Endothelial cell of umbilical vein (primary cell): ENCODE data around the gene CNTN1. TPM values are rescaled to one million over a fixed set of nuclear protein-coding genes. Genes with fewer than 3 reads are reported as not detected.

ENCODE experiments used
- BruUV-seq: library from RNA; stranded (reverse); fragments of 400-500 nt; replicated peaks from 2 replicates; lab custom pipeline; 2021; lab: Mats Ljungman, UMichigan
- CTCF ChIA-PET: fragments of 300-600, 350-600 bp; sonication (Branson Sonifier 250); formaldehyde crosslinking; loops from one replicate; lab custom pipeline; 2021; ENCODE audit warnings: antibody characterized with exemption, inconsistent platforms; lab: Charles Lee
- POLR2A ChIA-PET: fragments of 300-600, 350-600 bp; sonication (Branson Sonifier 250); formaldehyde crosslinking; loops from one replicate; lab custom pipeline; 2021; ENCODE audit warnings: antibody characterized with exemption, inconsistent platforms; lab: Charles Lee
- DNase-seq: peaks from one replicate; pipeline ENCODE4 v3.0.0-alpha.2; 2011; ENCODE audit warnings: low read depth, low spot score
- FAIRE-seq: peaks from 2 replicates; lab custom pipeline; 2011; peaks lifted over from hg19 to GRCh38; lab: Jason Lieb, UNC
- H2AFZ ChIP-seq: 2 replicates; pipeline ENCODE4 v1.6.0; 2012; ENCODE audit warnings: low read depth, low read length, control low read depth, inconsistent platforms
- H3K27ac ChIP-seq: 2 replicates; pipeline ENCODE4 v1.5.1; 2011; ENCODE audit warnings: low read depth, mild to moderate bottlenecking, control low read depth, low read length, moderate library complexity; ENCODE audit not compliant: insufficient read depth
- H3K27me3 ChIP-seq, 2 experiments: 2 replicates each; pipeline versions ENCODE4 v1.6.0 to v1.6.1; 2011; ENCODE audit warnings: low read length in 2 of 2, mixed read lengths in 1 of 2; ENCODE audit not compliant: control insufficient read depth in 2 of 2, insufficient read depth in 2 of 2
- H3K36me3 ChIP-seq, 2 experiments: 2 replicates in 1 of 2; 3 replicates in 1 of 2; pipeline ENCODE4 v1.5.1; 2011; ENCODE audit warnings: low read length in 2 of 2, mild to moderate bottlenecking in 1 of 2, moderate library complexity in 1 of 2; ENCODE audit not compliant: control insufficient read depth in 2 of 2, insufficient read depth in 2 of 2; ENCODE audit errors: extremely low read depth in 1 of 2
- H3K4me1 ChIP-seq: 3 replicates; pipeline ENCODE4 v1.5.1; 2011; ENCODE audit warnings: mild to moderate bottlenecking, low read length; ENCODE audit not compliant: control insufficient read depth, insufficient read depth; ENCODE audit errors: extremely low read depth
- H3K4me2 ChIP-seq: 2 replicates; pipeline ENCODE4 v1.6.1; 2011; ENCODE audit warnings: low read length, control low read depth, mixed read lengths; ENCODE audit not compliant: insufficient read depth
- H3K4me3 ChIP-seq, 3 experiments: fragments of 200-600 bp in 1 of 3; sonication (generic), shearing (Covaris generic) in 1 of 3; replicated peaks in 1 of 3; 2 replicates each; pipeline ENCODE4 v1.5.1; 2011 to 2016; ENCODE audit warnings: control low read depth in 3 of 3, low read length in 3 of 3, mild to moderate bottlenecking in 2 of 3, inconsistent platforms in 1 of 3, low read depth in 1 of 3, moderate library complexity in 1 of 3; ENCODE audit not compliant: insufficient read depth in 1 of 3
- H3K79me2 ChIP-seq: 2 replicates; pipeline ENCODE4 v1.6.0; 2012; ENCODE audit warnings: low read length, inconsistent platforms; ENCODE audit not compliant: control insufficient read depth, insufficient read depth
- H3K9ac ChIP-seq: replicated peaks from 2 replicates; pipeline ENCODE3; 2011; ENCODE audit warnings: low read length, control low read depth; ENCODE audit not compliant: insufficient read depth; ENCODE audit errors: extremely low read depth
- H3K9me1 ChIP-seq: replicated peaks from 3 replicates; pipeline ENCODE4 v1.6.0; 2011; ENCODE audit warnings: mild to moderate bottlenecking, low read length; ENCODE audit not compliant: control insufficient read depth, insufficient read depth; ENCODE audit errors: extremely low read depth
- H3K9me3 ChIP-seq: replicated peaks from 2 replicates; pipeline ENCODE4 v1.5.1; 2012; ENCODE audit warnings: low read length, inconsistent platforms; ENCODE audit not compliant: control insufficient read depth, insufficient read depth
- H4K20me1 ChIP-seq: replicated peaks from 2 replicates; pipeline ENCODE3; 2011; ENCODE audit warnings: mild to moderate bottlenecking, low read length; ENCODE audit not compliant: control insufficient read depth, insufficient read depth; ENCODE audit errors: extremely low read depth
- EZH2 ChIP-seq: IDR thresholded peaks from 2 replicates; pipeline ENCODE4 v1.6.1; 2012; ENCODE audit warnings: borderline replicate concordance, low read depth, mild to moderate bottlenecking, moderate library complexity, low read length, inconsistent platforms; ENCODE audit not compliant: severe bottlenecking
- FOS ChIP-seq: IDR thresholded peaks from 2 replicates; pipeline ENCODE4 v1.6.1; 2011; ENCODE audit warnings: mild to moderate bottlenecking, low read length, moderate library complexity, borderline replicate concordance; ENCODE audit not compliant: insufficient read depth
- GATA2 ChIP-seq: IDR thresholded peaks from 2 replicates; pipeline ENCODE4 v1.7.0; 2011; ENCODE audit warnings: low read depth, mild to moderate bottlenecking, moderate library complexity, mixed read lengths, low read length; ENCODE audit not compliant: insufficient read length, insufficient read depth
- JUN ChIP-seq: IDR thresholded peaks from 2 replicates; pipeline ENCODE4 v1.6.1; 2011; ENCODE audit warnings: borderline replicate concordance, low read depth; ENCODE audit not compliant: insufficient read length, insufficient read depth
- MAX ChIP-seq: IDR thresholded peaks from 2 replicates; pipeline ENCODE4 v1.6.1; 2011; ENCODE audit not compliant: insufficient read depth, insufficient read length
- MYC ChIP-seq: IDR thresholded peaks from one replicate; pipeline ENCODE4 v1.6.1; 2011; ENCODE audit warnings: mild to moderate bottlenecking, low read depth, low read length
- POLR2A ChIP-seq: IDR thresholded peaks from 2 replicates; pipeline ENCODE4 v1.6.1; 2012; ENCODE audit warnings: low read depth, mild to moderate bottlenecking, control low read depth, low read length
- POLR2AphosphoS5 ChIP-seq: IDR thresholded peaks from 2 replicates; pipeline ENCODE4 v1.6.1; 2012; ENCODE audit warnings: low read depth, mild to moderate bottlenecking, control low read depth, low read length, moderate library complexity; ENCODE audit not compliant: insufficient read depth
- dilution Hi-C: fragments of 300-500 bp; cut with MboI; formaldehyde crosslinking; loops from one replicate; pipeline ENCODE4 v1.15.0; 2019; ENCODE audit warnings: low sequenced_read_pairs; ENCODE audit not compliant: extremely low pct_ligation_motif_present
- intact Hi-C: fragments of 100-400 bp; cut with micrococcal nuclease; formaldehyde crosslinking; loops from one replicate; pipeline ENCODE4 v1.10.0; 2022
- polyA plus RNA-seq, 4 experiments: library from polyadenylated mRNA; depleted of rRNA in 3 of 4; stranded (reverse) in 3 of 4; unstranded in 1 of 4; fragments of >200 nt; gene quantifications; 2 replicates each; pipeline versions ENCODE4 v1.2.1 to v1.2.3, GENCODE V29; 2011 to 2012; ENCODE audit warnings: missing spikeins in 1 of 4
- total RNA-seq: library from RNA; stranded (reverse); gene quantifications from 2 replicates; pipeline ENCODE4 v1.2.3, GENCODE V29; 2021

CNTN1 gene
- total and polyA plus RNA-seq, 2 donors (not counting 3 experiments of a cell fraction or from before 2014, with no cell fraction given) = 0.07 TPM; not detected in 1

GRCh38 chr12:41055875-41056577 lies 363.8 kb downstream of the CNTN1 start:
- TF ChIP-seq EZH2 (no peak), MAX (no peak), POLR2AphosphoS5 (no peak), GATA2 (no peak), FOS (no peak), JUN (no peak)
- BruUV-seq = no TSS peak
- dilution Hi-C loops = no loop called here
- Histone ChIP-seq H3K9me3 (no peaks in the 10 kb centered on the region), H3K79me2 (no peaks in the 10 kb centered on the region), H3K27ac (no peak overlapping the region), H3K4me1 (no peaks in the 10 kb centered on the region), H2AFZ (no peak overlapping the region), H3K9ac (no peak overlapping the region), H3K36me3 (no peaks in the 10 kb centered on the region), H3K9me1 (no peaks in the 10 kb centered on the region), H3K4me2 (no peak overlapping the region), H4K20me1 (no peaks in the 10 kb centered on the region), H3K27me3 (no peaks in the 10 kb centered on the region), H3K4me3 (no peak overlapping the region)
- intact Hi-C loops = no loop called here
- DNase-seq = no peak
- ChIA-PET CTCF (no interaction called here), POLR2A (no interaction called here)
- no peak for FAIRE-seq

- intact Hi-C loops = no loop called here
- Histone ChIP-seq H3K9ac (no peak overlapping the region), H3K9me3 (no peaks in the 10 kb centered on the region), H3K4me1 (no peaks in the 10 kb centered on the region), H3K4me2 (no peak overlapping the region), H3K4me3 (no peak overlapping the region), H4K20me1 (no peaks in the 10 kb centered on the region), H3K9me1 (no peaks in the 10 kb centered on the region), H3K79me2 (no peaks in the 10 kb centered on the region), H2AFZ (no peak overlapping the region), H3K27ac (no peak overlapping the region), H3K36me3 (no peaks in the 10 kb centered on the region), H3K27me3 (no peaks in the 10 kb centered on the region)
- DNase-seq = no peak
- ChIA-PET CTCF (no interaction called here), POLR2A (no interaction called here)
- dilution Hi-C loops = no loop called here
- no peak for FAIRE-seq
- TF ChIP-seq JUN = no peak
- TF ChIP-seq FOS = no peak
- TF ChIP-seq POLR2A = no peak
- no peak for TF ChIP-seq POLR2AphosphoS5
- no peak for TF ChIP-seq MAX
- TF ChIP-seq MYC = no peak
- BruUV-seq = no TSS peak
Observed at GRCh38 chr12:41058266-41058665, 366.0 kb downstream of the CNTN1 start.
